ENCODE data around the gene FAM227B.
"Not testable (repeated sequence)": the region's sequence is repeated elsewhere in the genome, so short reads cannot be mapped to it uniquely, and the experiment has no call there.

Gene FAM227B

DNA sequence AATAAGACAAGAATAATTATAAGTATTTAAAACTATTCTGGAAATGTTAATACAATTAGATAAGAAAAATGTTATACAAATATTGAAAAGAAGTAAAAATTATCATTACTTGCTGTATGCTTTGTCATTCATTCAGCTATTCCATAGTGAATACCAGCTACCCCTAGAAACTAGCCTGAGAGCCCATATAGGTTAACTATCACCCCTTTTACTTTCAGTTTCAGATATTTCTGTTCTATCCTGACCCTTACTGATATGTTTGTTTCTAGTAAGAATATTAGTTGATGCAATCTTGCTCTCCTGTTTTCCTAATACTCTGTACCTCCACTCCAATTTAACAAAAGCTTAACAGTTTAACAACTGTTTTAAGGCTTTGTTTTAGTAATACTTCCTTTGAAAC, 31.6 kb downstream of the FAM227B start:
- H3K27me3 Mint-ChIP-seq (ENCODE audit: low read depth) = no peaks in the 10 kb centered on the region
- no peak overlapping the region for H3K27ac Mint-ChIP-seq
- H3K4me3 Mint-ChIP-seq = no peak overlapping the region

DNA sequence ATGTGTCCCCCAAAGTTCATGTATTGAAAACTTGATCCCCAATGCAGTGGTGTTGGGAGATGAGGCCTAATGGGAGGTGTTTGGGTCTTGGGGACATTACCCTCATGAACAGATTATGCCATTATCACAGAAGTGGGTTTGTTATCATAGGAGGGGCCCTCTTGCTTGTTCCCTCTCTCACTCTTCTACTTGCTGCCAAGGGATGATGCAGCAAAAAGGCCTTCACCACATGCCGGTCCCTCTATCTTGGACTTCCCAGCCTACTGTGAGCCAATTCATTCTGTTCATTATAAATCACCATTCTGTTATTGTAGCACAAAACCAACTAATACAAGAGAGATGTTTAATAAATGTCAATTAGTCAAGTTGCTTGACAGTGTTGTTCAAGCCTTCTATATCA, 47.2 kb downstream of the FAM227B start:
- no peak for DNase-seq (ENCODE audit: low spot score)
- H3K27ac Mint-ChIP-seq = no peak overlapping the region
- peaks cover 2% of the 10 kb centered on the region for H3K4me1 Mint-ChIP-seq (ENCODE audit: low read depth)
- no peaks in the 10 kb centered on the region for H3K27me3 Mint-ChIP-seq (ENCODE audit: low read depth)
- H3K36me3 Mint-ChIP-seq (ENCODE audit: low read depth) = no peaks in the 10 kb centered on the region
- no peak overlapping the region for H3K4me3 Mint-ChIP-seq
- H3K9me3 Mint-ChIP-seq = peaks cover 20% of the 10 kb centered on the region

More for the DNA sequence above, 31.6 kb downstream of the FAM227B start:
- Mint-ChIP-seq H3K9me3 (peaks cover 7% of the 10 kb centered on the region), H3K36me3 (ENCODE audit: low read depth) (no peaks in the 10 kb centered on the region), H3K4me1 (ENCODE audit: low read depth) (peaks cover 2% of the 10 kb centered on the region)
- DNase-seq (ENCODE audit: low spot score) = no peak

DNA sequence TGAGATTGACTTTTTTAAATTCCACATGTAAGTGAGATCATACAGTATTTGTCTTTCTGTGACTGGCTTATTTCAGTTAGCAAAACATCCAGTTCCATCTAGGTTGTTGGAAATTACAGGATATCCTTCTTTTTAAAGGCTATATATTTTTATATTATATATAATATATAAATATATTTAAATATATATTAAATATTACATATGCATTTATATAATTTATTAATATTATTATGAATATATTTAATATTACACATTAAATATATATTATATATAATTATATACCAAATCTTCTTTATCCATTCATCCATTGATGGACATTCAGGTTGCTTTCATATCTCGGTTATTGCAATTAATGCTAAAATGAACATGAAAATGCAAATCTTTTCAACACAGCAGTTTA, 49.9 kb downstream of the FAM227B start:
- Mint-ChIP-seq H3K27ac (no peak overlapping the region), H3K27me3 (ENCODE audit: low read depth) (no peaks in the 10 kb centered on the region), H3K36me3 (ENCODE audit: low read depth) (no peaks in the 10 kb centered on the region), H3K4me1 (ENCODE audit: low read depth) (peaks cover 2% of the 10 kb centered on the region), H3K4me3 (no peak overlapping the region), H3K9me3 (peaks cover 20% of the 10 kb centered on the region)
- no peak for DNase-seq (ENCODE audit: low spot score)

DNA sequence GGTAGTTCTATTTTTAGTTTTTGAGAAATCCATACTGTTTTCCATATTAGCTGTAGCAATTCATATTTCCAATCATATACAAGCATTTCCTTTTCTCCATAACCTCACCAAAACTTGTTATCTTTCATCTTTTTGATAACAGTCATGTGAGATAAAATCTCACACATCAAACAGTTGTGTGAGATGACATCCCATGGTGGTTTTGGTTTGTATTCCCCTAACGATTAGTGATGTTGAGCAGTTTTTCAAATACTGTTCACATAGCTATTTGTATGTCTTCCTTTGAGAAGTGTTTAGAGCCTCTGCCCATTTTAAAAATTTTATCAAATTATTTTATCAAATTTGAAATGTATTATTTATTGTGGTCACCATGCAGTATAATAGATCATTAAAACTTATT, 50.4 kb downstream of the FAM227B start:
- H3K27ac Mint-ChIP-seq = no peak overlapping the region
- no peak for DNase-seq (ENCODE audit: low spot score)
- H3K4me3 Mint-ChIP-seq = no peak overlapping the region
- H3K27me3 Mint-ChIP-seq (ENCODE audit: low read depth) = no peaks in the 10 kb centered on the region
- H3K4me1 Mint-ChIP-seq (ENCODE audit: low read depth) = peaks cover 2% of the 10 kb centered on the region
- H3K36me3 Mint-ChIP-seq (ENCODE audit: low read depth) = no peaks in the 10 kb centered on the region
- peaks cover 20% of the 10 kb centered on the region for H3K9me3 Mint-ChIP-seq

DNA sequence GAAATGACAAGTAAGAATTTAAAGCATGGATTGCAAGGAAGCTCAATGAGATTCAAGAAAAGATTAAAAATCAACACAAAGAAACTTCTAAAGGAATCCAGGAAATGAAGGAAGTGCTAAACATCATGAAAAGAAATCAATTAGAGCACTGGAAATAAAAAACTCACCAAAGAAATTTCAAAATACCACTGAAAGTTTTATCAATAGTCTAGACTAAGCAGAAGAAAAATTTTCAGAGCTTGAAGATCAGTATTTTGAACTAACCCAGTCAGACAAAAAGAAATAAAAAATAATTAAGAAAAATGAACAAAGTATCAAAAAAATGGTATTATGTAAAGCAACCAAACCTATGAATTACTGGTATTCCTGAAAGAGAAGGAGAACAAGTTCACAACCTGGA, 60.6 kb downstream of the FAM227B start:
- no peaks in the 10 kb centered on the region for H3K36me3 Mint-ChIP-seq (ENCODE audit: low read depth)
- H3K9me3 Mint-ChIP-seq = peaks cover 78% of the 10 kb centered on the region
- H3K27me3 Mint-ChIP-seq (ENCODE audit: low read depth) = no peaks in the 10 kb centered on the region
- no peak overlapping the region for H3K4me3 Mint-ChIP-seq
- no peak for DNase-seq (ENCODE audit: low spot score)
- H3K4me1 Mint-ChIP-seq (ENCODE audit: low read depth) = no peaks in the 10 kb centered on the region
- no peak overlapping the region for H3K27ac Mint-ChIP-seq

DNA sequence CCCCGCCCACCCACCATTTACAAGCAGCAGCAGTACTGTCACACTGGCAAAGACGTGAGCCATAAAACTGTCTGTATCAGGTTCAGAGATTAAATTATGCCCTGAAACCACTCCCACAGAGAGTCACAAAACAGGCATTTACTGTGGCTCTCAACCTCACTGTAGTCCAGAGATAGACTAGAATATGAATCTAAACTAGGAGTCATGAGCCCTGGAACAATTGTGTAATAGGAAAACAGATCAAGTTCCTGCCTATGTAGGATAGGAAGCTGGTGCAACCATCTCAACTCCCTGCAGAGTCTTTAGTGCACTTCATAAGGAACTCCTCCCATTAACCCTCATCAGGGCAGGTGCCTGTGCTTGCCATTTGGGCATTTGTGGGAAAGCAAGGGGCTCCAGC, 61.7 kb downstream of the FAM227B start:
- H3K4me1 Mint-ChIP-seq (ENCODE audit: low read depth) = no peaks in the 10 kb centered on the region
- H3K36me3 Mint-ChIP-seq (ENCODE audit: low read depth) = no peaks in the 10 kb centered on the region
- H3K4me3 Mint-ChIP-seq = no peak overlapping the region
- no peak for DNase-seq (ENCODE audit: low spot score)
- peaks cover 77% of the 10 kb centered on the region for H3K9me3 Mint-ChIP-seq
- no peak overlapping the region for H3K27ac Mint-ChIP-seq
- no peaks in the 10 kb centered on the region for H3K27me3 Mint-ChIP-seq (ENCODE audit: low read depth)

DNA sequence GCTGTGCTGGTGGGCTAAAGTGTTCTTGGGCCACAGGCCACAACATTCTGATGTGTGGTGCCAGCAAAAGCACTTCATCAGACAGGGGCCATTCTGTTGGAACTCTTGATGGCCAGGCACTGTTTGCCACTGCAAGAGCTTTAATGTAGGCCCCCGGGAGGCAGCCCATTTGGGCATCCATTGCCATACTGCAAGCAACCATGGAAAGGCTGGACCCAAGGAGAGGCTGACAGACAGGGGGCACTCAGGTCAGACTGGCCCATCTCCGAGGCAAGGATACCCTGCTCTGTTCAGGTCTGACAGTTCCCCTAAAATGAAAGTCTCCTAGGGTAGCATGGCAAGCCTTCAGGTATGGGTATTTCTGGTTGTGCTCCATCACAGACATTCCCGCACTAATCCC, 64.2 kb downstream of the FAM227B start:
- Mint-ChIP-seq H3K9me3 (peaks cover 66% of the 10 kb centered on the region), H3K4me1 (ENCODE audit: low read depth) (no peaks in the 10 kb centered on the region), H3K27ac (no peak overlapping the region), H3K27me3 (ENCODE audit: low read depth) (no peaks in the 10 kb centered on the region), H3K36me3 (ENCODE audit: low read depth) (no peaks in the 10 kb centered on the region), H3K4me3 (no peak overlapping the region)
- no peak for DNase-seq (ENCODE audit: low spot score)

DNA sequence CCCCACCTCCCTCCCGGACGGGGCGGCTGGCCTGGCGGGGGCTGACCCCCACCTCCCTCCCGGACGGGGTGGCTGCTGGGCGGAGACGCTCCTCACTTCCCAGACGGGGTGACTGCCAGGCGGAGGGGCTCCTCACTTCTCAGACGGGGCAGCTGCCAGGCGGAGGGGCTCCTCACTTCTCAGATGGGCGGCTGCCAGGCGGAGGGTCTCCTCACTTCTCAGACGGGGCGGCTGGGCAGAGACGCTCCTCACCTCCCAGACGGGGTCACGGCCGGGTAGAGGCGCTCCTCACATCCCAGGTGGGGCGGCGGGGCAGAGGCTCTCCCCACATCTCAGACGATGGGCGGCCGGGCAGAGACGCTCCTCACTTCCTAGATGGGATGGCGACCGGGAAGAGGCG, 70.3 kb downstream of the FAM227B start:
- H3K4me1 Mint-ChIP-seq (ENCODE audit: low read depth); H3K27me3 Mint-ChIP-seq (ENCODE audit: low read depth): not testable (repeated sequence)
- H3K9me3 Mint-ChIP-seq = peaks cover 28% of the 10 kb centered on the region

DNA sequence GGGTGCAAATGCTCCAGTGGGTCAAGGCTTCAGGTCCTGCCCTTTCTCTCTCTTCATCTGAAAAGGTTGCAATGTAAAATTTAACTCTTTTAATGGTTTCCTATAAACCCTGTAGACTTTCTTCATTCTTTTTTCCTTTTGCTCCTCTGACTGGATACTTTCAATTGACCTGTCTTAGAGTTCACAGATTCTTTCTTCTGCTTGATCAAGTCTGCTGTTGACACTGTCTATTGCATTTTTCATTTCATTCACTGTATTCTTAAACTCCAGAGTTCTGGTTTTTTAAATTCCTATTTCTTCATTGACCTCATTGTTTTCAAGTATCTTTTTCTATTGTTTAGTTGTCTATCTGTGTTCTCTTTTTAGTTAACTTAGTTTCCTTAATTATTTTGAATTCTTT, 82.1 kb downstream of the FAM227B start:
- H3K9me3 Mint-ChIP-seq = peaks cover 31% of the 10 kb centered on the region
- no peaks in the 10 kb centered on the region for H3K27me3 Mint-ChIP-seq (ENCODE audit: low read depth)
- H3K27ac Mint-ChIP-seq = no peak overlapping the region
- no peak overlapping the region for H3K4me3 Mint-ChIP-seq
- no peaks in the 10 kb centered on the region for H3K36me3 Mint-ChIP-seq (ENCODE audit: low read depth)
- no peak for DNase-seq (ENCODE audit: low spot score)
- no peaks in the 10 kb centered on the region for H3K4me1 Mint-ChIP-seq (ENCODE audit: low read depth)

More for the DNA sequence above, 70.3 kb downstream of the FAM227B start:
- not testable (repeated sequence) for H3K27ac Mint-ChIP-seq; H3K36me3 Mint-ChIP-seq (ENCODE audit: low read depth); DNase-seq (ENCODE audit: low spot score); H3K4me3 Mint-ChIP-seq

DNA sequence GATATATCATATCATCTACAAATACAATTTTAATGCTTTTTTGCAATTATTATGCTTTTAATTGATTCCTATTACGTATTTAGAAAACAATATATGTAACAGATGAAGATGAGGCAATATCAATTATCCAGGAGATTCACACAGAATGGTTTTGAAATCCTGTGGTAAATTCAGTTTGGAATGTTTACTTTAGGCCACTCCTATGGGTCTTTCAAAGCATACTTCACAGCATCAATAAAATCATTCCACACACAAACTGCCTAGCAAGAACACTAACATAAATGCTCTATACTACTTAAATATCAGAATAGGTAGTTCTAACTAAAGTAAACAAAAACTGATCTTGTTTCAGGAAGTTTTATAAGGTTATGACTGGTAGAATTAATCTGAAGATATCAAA, 90.5 kb downstream of the FAM227B start:
- no peaks in the 10 kb centered on the region for H3K27me3 Mint-ChIP-seq (ENCODE audit: low read depth)
- no peaks in the 10 kb centered on the region for H3K36me3 Mint-ChIP-seq (ENCODE audit: low read depth)
- no peak overlapping the region for H3K4me3 Mint-ChIP-seq
- peaks cover 20% of the 10 kb centered on the region for H3K9me3 Mint-ChIP-seq
- H3K27ac Mint-ChIP-seq = no peak overlapping the region
- no peak for DNase-seq (ENCODE audit: low spot score)
- H3K4me1 Mint-ChIP-seq (ENCODE audit: low read depth) = no peaks in the 10 kb centered on the region

DNA sequence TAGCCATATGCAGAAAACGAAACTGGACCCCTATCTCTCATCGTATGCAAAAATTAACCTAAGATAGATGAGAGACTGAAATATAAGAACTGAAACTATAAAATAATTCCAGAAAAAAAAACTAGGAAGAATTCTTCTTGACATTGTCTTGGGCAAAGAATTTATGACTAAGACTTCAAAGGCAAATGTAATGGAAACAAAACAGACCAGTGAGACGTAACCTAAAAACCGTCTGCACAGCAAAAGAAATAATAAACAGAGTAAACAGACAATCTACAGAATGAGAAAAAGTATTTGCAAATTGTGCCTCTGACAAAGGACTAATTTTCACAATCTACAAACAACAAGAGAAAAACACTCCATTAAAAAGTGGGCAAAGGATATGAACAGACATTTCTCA, 92.3 kb downstream of the FAM227B start:
- Mint-ChIP-seq H3K4me1 (ENCODE audit: low read depth) (no peaks in the 10 kb centered on the region), H3K4me3 (no peak overlapping the region), H3K36me3 (ENCODE audit: low read depth) (no peaks in the 10 kb centered on the region), H3K27me3 (ENCODE audit: low read depth) (no peaks in the 10 kb centered on the region), H3K9me3 (peaks cover 10% of the 10 kb centered on the region), H3K27ac (no peak overlapping the region)
- no peak for DNase-seq (ENCODE audit: low spot score)

DNA sequence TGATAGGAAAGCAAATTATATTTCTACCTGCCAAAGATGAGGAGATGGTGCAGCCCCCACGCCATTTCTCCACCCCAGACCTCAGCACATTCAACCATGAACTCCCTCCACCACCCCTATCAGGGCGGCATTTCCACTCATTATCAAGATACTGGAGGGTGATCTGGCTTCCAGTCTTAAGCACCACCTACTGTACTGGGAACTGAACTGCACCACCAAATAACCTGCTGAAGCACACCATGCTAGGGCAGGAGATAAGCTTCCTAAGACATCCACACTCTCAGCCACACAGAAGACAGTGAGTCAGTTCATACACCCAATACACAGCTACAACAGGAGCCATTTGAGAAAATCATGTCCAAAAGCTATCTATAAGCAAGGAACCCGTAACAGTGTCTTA, 98.8 kb downstream of the FAM227B start:
- Mint-ChIP-seq H3K27ac (no peak overlapping the region), H3K4me3 (no peak overlapping the region), H3K4me1 (ENCODE audit: low read depth) (no peaks in the 10 kb centered on the region), H3K9me3 (peaks cover 21% of the 10 kb centered on the region), H3K36me3 (ENCODE audit: low read depth) (no peaks in the 10 kb centered on the region), H3K27me3 (ENCODE audit: low read depth) (no peaks in the 10 kb centered on the region)
- no peak for DNase-seq (ENCODE audit: low spot score)

DNA sequence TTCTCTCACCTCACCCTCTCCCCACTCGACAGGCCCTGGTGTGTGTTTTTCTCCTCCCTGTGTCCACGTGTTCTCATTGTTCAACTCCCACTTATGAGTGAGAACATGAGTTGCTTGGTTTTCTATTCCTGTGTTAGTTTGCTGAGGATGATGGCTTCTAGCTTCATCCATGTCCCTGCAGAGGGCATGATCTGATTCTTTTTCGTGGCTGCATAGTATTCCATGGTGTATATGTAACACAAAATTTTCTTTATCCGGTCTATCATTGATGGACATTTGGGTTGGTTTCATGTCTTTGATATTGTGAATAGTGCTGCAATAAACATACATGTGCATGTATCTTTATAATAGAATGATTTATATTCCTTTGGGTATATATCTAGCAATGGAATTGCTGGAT, 107.9 kb downstream of the FAM227B start:
- H3K36me3 Mint-ChIP-seq (ENCODE audit: low read depth); H3K4me1 Mint-ChIP-seq (ENCODE audit: low read depth); H3K9me3 Mint-ChIP-seq; DNase-seq (ENCODE audit: low spot score); H3K27me3 Mint-ChIP-seq (ENCODE audit: low read depth); H3K4me3 Mint-ChIP-seq; H3K27ac Mint-ChIP-seq: not testable (repeated sequence)

DNA sequence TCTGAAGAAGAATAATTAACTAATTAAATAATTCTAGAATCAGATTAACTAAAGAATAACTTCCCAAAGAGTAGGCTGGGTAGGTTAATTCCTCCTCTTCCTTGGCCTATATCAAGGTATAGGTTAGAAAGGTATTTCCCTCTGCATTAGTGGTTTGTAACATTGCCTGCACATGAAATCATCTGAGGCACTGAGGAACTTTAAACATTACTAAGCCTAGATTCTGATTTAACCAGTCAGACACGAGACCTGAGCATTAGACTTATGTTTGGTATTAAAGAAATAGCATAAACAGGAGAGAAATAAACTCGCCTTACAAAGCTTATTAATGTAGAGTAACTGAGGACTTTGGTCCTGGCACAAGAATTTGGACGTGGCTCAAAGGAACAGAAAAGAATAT, 113.4 kb downstream of the FAM227B start:
- H3K4me3 Mint-ChIP-seq = no peak overlapping the region
- no peak for DNase-seq (ENCODE audit: low spot score)
- H3K36me3 Mint-ChIP-seq (ENCODE audit: low read depth) = no peaks in the 10 kb centered on the region
- H3K27ac Mint-ChIP-seq = no peak overlapping the region
- H3K27me3 Mint-ChIP-seq (ENCODE audit: low read depth) = peaks cover 2% of the 10 kb centered on the region
- peaks cover 9% of the 10 kb centered on the region for H3K9me3 Mint-ChIP-seq
- no peaks in the 10 kb centered on the region for H3K4me1 Mint-ChIP-seq (ENCODE audit: low read depth)

DNA sequence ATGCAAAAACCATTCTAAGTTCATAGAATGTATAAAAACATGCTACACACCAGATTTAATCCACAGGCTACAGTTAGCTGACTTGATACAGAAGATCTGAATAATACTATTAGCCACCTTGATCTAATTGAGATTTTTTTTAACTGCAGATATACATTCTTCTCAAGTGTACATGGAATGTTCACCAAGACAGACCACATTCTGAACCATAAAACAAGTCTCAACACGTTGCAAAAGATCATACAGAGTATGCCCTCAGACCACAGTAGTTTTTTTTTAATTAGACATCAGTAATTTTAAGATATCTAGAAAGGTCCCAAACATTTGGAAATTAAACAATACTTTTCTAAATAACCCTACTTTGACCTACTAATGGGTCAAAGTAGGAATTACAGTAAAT, 114.3 kb downstream of the FAM227B start:
- Mint-ChIP-seq H3K27me3 (ENCODE audit: low read depth) (peaks cover 2% of the 10 kb centered on the region), H3K27ac (no peak overlapping the region)

More for the DNA sequence above, 114.3 kb downstream of the FAM227B start:
- Mint-ChIP-seq H3K9me3 (peaks cover 9% of the 10 kb centered on the region), H3K36me3 (ENCODE audit: low read depth) (no peaks in the 10 kb centered on the region), H3K4me1 (ENCODE audit: low read depth) (no peaks in the 10 kb centered on the region), H3K4me3 (no peak overlapping the region)
- DNase-seq (ENCODE audit: low spot score) = no peak
